ENCODE data around the gene FTO. TPM values are rescaled to one million over a fixed set of nuclear protein-coding genes. Genes with fewer than 3 reads are reported as not detected.

The FTO gene
- total RNA-seq, 2 donors from 2014 or later = 55.4 to 57.4 TPM

DNA sequence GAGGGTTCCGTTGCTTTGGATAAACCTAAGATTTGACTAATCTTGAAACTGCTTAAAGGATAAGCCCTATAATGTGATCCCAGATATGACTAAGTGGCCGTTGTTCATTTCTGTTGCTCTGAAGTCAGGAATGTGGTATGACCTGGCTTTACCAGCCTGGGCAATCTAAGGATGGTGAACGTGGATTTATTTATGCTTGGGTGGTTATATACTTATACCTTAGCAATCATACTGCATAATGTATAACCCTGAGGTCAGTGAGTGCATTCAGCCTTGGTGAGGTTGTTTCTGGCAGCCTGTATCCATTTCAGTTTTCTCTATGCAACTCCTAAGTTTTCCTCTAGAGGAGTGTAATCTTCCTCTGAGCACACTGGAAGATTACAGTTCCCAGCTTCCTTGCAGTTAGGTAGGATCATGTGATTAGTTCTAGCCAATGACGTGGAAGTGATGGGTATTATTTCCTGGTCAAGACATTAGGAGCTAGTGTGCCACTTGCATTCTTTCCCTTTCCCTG, 41.9 kb downstream of the FTO start:
- DNase-seq (ENCODE audit: low spot score) (no peak), ATAC-seq (peak in 1 of 2 donors; percentile 27)
- H3K4me3 Mint-ChIP-seq = no peak overlapping the region
- H3K27ac Mint-ChIP-seq = no peak overlapping the region
- H3K9me3 Mint-ChIP-seq = no peaks in the 10 kb centered on the region
- no peaks in the 10 kb centered on the region for H3K36me3 Mint-ChIP-seq
- no peaks in the 10 kb centered on the region for H3K27me3 Mint-ChIP-seq
- peaks cover 28 to 32% of the 10 kb centered on the region in 2 donors for H3K4me1 Mint-ChIP-seq (ENCODE audit: low read depth in 2 of 2)

DNA sequence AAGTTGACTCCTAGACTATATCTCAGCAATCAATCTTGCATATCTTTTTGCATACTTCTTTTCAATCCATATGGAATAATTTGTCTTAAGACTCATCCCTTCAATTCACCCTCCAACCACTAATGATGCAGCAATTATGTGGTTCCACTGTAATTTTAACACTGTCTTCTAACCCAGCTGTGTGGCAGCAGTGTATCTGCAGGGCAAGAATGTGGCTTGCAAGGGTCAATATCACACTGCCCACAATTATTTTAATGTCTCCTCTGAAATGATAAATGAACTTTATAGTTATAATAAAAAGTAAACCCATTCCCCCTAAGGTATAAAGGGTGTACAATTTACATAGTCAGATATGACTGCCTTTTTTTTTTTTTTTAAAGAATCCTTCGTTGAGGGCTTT, 48.6 kb downstream of the FTO start:
- Mint-ChIP-seq H3K4me3 (no peak overlapping the region), H3K27me3 (no peaks in the 10 kb centered on the region), H3K36me3 (no peaks in the 10 kb centered on the region), H3K4me1 (ENCODE audit: low read depth in 2 of 2) (peaks cover 0 to 5% of the 10 kb centered on the region in 2 donors), H3K27ac (no peak overlapping the region), H3K9me3 (no peaks in the 10 kb centered on the region)
- DNase-seq (ENCODE audit: low spot score) (no peak), ATAC-seq (no peak)

DNA sequence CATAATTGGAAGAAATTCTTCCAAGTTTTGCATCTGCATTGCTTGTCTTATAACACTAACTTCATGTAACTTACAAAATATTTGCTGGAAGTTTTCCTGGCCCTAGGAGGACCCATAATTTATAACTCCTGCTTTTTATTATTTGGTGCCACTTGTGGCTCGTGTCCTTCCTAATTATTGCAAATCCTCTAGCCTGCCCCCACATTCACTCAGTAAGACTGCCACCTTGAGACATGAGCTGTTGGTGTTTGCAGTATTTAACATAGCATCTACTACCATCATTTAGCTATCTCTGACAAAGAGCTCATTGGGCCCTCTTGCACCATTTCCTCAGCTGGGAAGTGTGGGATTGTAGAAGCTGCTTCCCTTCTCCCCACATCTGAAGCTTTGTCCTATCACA, 49.5 kb downstream of the FTO start:
- Mint-ChIP-seq H3K27me3 (no peaks in the 10 kb centered on the region), H3K27ac (no peak overlapping the region), H3K36me3 (no peaks in the 10 kb centered on the region), H3K4me3 (no peak overlapping the region), H3K9me3 (no peaks in the 10 kb centered on the region), H3K4me1 (ENCODE audit: low read depth in 2 of 2) (peaks cover 0 to 9% of the 10 kb centered on the region in 2 donors)
- DNase-seq (ENCODE audit: low spot score) (no peak), ATAC-seq (no peak)

DNA sequence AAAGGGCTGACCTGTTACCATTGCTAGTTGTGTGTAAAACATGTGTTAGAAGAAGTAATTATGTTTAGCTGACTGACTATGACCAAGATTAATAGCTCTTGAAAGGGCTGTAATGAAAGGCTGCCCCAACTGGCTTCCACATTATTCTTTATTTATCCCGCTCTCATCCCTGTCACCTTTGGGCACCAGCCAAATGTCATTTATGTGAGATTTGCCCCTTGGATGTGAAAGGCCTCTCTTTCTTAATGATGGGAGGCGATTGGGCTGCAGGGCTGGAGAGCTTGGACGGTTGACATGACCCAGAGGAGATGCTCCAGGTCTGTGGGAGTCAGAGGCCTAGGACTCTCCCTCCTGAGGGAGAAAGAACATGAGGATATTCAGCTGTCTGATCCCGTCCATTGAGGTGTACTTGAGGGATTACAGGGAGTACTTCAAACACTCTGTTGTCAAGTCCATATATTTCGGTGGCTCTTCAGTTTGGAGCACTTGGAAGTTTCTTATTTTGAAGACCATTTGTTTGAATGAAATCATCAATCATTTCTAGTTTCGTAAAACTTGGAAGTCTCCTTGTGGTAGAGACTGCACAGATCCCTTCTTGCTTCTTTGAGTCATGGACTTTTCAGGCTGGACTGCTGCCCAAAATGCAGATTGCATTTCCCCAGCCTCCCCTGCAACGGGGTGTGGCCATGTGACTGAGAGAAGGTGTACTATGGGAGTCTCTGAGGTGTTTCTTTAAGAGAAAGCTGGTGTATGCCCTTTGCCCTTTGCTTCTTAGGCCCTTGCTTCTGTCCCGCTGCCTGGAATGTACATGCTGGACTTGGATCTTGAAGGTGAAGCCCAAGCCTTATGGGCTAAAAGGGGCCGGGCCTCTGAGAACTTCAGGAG, 51.3 kb downstream of the FTO start:
- Mint-ChIP-seq H3K9me3 (no peaks in the 10 kb centered on the region), H3K27me3 (no peaks in the 10 kb centered on the region), H3K36me3 (no peaks in the 10 kb centered on the region), H3K27ac (no peak overlapping the region), H3K4me3 (no peak overlapping the region), H3K4me1 (ENCODE audit: low read depth in 2 of 2) (peaks cover 0 to 13% of the 10 kb centered on the region in 2 donors)
- DNase-seq (ENCODE audit: low spot score) = no peak
- ATAC-seq = no peak

DNA sequence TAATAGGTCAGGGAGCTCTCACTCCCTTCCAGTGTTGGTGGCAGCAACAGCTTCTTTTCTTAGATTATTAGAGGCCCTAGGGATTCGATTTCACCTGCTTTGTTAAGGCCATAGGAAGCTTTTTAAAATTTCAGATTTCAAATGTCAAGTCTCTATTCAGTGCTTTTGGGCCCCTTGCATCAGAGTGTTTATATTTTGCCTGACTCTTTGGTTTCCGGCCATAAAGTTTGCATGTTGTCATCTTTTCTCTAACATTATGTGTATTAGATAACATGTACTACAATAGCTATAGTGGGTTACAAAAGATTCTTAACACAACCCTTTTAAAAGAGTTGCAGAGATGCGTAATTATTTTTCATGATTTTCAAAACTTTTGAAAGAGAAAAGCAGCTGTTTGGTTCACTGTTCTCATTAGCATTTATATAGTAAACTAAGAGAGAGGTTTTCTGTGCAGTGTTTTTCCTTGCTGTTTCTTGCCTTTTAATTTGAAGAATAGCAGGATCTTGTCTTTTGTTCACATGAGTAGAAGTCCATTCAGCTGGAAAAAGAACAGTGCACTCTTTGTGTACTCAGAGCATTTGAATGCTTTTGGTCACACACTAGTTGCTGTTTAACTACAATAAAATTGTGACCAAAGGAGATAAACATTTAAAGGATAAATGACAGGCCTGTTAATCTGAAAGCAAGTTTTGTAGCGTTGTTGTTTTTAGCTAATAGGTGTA, 52.5 kb downstream of the FTO start:
- DNase-seq (ENCODE audit: low spot score) = no peak

DNA sequence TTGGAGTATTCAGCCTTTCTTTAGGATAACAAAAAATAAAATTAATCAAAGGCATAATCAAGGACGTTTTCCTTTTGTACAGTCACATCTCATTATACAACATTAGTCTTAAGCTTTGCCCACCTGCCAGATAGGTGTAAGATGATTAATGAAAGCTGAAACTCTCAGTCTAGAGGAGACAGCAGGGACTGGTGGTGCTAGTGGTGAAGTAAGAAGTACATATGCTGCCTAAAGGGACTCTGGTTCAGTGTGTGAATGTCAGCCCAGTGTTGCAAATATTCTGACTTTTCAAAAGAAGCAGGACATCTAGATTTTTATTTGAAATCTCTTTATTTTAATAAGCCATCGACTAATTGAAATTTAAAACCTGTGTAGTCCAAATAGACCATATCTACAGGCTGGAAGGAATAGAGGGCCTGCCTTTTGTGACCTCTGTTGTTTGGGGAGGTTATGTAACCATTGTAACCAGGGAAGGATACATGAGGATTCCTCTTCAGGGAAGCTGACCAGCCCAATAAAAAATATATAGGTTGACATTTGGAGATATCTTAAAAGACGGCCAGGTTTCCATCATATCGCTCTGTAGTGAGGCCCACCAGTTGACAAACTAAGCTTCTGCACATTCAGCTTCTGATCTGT, 54.1 kb downstream of the FTO start:
- Mint-ChIP-seq H3K36me3 (no peaks in the 10 kb centered on the region), H3K27ac (no peak overlapping the region), H3K9me3 (no peaks in the 10 kb centered on the region)

More for the DNA sequence above, 52.5 kb downstream of the FTO start:
- ATAC-seq = no peak
- Mint-ChIP-seq H3K27me3 (no peaks in the 10 kb centered on the region), H3K4me3 (no peak overlapping the region), H3K9me3 (no peaks in the 10 kb centered on the region), H3K27ac (no peak overlapping the region), H3K4me1 (ENCODE audit: low read depth in 2 of 2) (peaks cover 0 to 13% of the 10 kb centered on the region in 2 donors), H3K36me3 (no peaks in the 10 kb centered on the region)

DNA sequence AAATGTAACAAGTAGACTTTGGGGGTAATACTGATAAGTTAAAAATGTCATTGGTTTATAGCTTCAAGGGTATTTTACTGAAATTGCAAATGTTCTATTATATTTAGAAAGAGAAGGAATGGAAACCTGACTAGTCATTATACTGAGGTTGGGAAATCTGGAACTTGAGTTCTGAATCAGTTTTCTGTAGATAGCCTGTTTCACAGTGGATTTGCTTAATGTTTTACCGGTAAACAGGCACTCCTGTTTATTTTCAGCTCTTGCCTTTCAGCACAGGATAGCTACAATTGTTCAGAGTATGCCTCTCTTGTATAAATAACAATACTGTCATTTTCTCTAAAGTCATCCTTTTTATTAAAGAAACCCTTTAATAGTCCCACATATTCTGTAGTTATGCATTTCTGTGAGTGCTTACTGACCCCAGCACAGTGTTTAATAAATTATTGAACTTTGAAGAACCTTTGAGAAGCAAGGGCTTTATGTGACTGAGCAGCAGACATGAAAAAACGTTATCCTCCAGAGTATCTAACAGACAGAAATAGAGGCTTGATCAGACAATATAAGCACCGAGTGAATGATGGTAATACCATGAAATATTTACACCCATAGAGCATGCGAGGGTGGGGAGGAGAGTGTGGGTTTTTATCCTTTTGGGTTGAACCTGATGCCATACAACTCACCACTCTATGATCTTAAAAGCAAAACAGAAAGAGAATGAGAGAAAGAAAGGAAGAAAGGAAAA, 58.2 kb downstream of the FTO start:
- DNase-seq (ENCODE audit: low spot score) (no peak), ATAC-seq (no peak)
- H3K4me1 Mint-ChIP-seq (ENCODE audit: low read depth in 2 of 2) = peaks cover 11 to 22% of the 10 kb centered on the region in 2 donors
- H3K4me3 Mint-ChIP-seq = no peak overlapping the region
- H3K36me3 Mint-ChIP-seq = no peaks in the 10 kb centered on the region
- H3K9me3 Mint-ChIP-seq = no peaks in the 10 kb centered on the region
- no peak overlapping the region for H3K27ac Mint-ChIP-seq
- no peaks in the 10 kb centered on the region for H3K27me3 Mint-ChIP-seq

More for the DNA sequence above, 54.1 kb downstream of the FTO start:
- Mint-ChIP-seq H3K4me3 (no peak overlapping the region), H3K27me3 (no peaks in the 10 kb centered on the region), H3K4me1 (ENCODE audit: low read depth in 2 of 2) (peaks cover 5 to 16% of the 10 kb centered on the region in 2 donors)
- ATAC-seq (no peak), DNase-seq (ENCODE audit: low spot score) (no peak)

DNA sequence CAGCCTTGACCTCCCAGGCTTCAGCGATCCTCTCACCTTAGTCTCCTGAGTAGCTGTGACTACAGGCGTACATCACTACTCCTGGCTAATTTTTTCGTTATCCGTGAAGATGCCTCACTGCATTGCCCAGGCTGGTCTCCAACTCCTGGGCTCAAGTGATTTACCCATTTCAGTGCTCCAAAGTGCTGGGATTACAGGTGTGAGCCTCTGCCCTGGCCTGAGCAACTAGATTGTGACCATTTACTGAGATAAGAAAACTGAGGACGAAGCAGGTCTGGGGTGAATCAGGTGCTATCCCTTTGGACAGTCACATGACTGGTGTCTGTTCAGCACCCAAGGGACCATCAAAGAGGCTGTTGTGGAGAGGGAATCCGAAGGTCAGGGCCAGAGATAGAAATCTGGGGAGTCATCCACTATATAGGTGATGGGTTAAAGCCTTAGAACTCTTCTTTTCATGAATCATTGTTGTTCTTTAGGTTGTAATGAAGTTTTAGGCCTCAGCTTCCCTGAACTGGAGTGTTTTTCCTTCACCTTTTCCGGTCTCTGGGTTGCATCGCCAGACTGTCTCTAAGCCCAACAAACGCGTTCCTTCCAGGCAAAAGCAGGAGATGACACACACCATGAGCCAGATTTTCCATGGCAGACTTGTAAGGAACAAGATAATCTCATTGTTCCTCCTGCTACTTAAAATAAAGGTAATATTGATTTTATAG, 62.5 kb downstream of the FTO start:
- peaks cover 17 to 22% of the 10 kb centered on the region in 2 donors for H3K4me1 Mint-ChIP-seq (ENCODE audit: low read depth in 2 of 2)
- DNase-seq (ENCODE audit: low spot score) (no peak), ATAC-seq (no peak)
- H3K27ac Mint-ChIP-seq = no peak overlapping the region
- H3K4me3 Mint-ChIP-seq = no peak overlapping the region
- H3K27me3 Mint-ChIP-seq = no peaks in the 10 kb centered on the region
- H3K36me3 Mint-ChIP-seq = no peaks in the 10 kb centered on the region
- no peaks in the 10 kb centered on the region for H3K9me3 Mint-ChIP-seq

DNA sequence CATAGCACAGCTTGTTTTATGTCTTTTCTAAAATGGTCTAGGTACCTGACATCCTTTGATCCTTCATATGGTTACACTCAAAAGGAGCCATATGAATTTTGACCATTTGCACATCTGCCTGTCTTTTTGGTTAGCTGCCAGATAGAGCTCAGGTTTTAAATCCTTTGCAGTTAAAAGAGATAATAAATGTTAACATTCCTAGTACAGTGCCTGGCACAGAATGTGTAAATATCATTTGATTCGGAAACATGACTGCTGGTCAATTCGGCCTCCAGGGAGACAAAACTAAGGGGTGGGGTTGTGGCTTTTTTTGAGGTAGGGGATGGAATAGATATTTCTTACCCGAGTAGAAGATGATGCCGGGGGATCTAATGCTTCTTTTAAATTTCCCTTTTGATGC, 64.2 kb downstream of the FTO start:
- no peak for ATAC-seq
- no peak overlapping the region for H3K4me3 Mint-ChIP-seq
- H3K36me3 Mint-ChIP-seq = no peaks in the 10 kb centered on the region
- H3K27ac Mint-ChIP-seq = no peak overlapping the region
- no peak for DNase-seq (ENCODE audit: low spot score)
- H3K9me3 Mint-ChIP-seq = no peaks in the 10 kb centered on the region
- no peaks in the 10 kb centered on the region for H3K27me3 Mint-ChIP-seq
- H3K4me1 Mint-ChIP-seq (ENCODE audit: low read depth in 2 of 2) = peaks cover 13 to 17% of the 10 kb centered on the region in 2 donors

DNA sequence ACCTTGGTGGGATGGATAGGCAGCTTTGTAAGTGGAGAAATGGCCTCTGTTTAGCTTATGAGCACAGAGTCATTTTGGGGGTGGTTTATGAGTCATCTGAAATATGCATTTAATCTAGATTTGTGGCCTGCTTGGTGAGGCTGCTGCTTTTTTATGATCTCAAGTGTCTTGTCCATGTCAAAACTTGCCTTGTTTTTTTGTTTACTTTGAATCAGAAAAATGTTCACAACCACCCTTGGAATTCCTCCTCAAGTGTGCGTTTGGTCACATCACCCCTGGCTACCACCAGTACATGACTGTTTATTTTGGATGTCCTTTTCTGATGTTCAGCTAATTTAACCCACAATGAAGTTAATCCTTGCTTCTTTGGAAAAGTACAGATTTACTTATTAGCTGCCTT, 64.6 kb downstream of the FTO start:
- peak in 1 of 2 donors; percentile 61 for ATAC-seq
- Mint-ChIP-seq H3K27ac (no peak overlapping the region), H3K4me1 (ENCODE audit: low read depth in 2 of 2) (peaks cover 13 to 17% of the 10 kb centered on the region in 2 donors), H3K27me3 (no peaks in the 10 kb centered on the region), H3K9me3 (no peaks in the 10 kb centered on the region), H3K36me3 (no peaks in the 10 kb centered on the region), H3K4me3 (no peak overlapping the region)
- DNase-seq (ENCODE audit: low spot score) = no peak

DNA sequence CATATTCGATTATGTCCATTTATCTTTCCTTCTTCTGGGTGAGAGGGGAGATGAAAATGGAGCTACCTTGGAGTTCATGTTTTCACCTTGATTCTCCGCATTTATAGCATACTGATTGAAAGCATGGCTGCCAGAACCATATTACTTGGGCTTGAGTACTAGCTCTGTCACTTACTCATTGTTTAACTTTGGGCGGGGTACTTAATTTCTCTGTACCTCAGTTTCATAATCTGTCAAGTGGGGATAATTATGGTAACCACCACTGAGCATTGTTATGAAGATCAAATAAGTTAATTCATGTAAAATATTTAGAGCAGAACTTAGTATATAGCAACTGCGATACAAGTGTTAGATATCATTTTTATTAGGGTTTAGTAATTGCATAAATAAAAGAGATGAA, 65.2 kb downstream of the FTO start:
- Mint-ChIP-seq H3K36me3 (no peaks in the 10 kb centered on the region), H3K4me3 (no peak overlapping the region), H3K27ac (no peak overlapping the region), H3K27me3 (no peaks in the 10 kb centered on the region), H3K4me1 (ENCODE audit: low read depth in 2 of 2) (peaks cover 9 to 14% of the 10 kb centered on the region in 2 donors), H3K9me3 (no peaks in the 10 kb centered on the region)
- ATAC-seq (no peak), DNase-seq (ENCODE audit: low spot score) (no peak)

DNA sequence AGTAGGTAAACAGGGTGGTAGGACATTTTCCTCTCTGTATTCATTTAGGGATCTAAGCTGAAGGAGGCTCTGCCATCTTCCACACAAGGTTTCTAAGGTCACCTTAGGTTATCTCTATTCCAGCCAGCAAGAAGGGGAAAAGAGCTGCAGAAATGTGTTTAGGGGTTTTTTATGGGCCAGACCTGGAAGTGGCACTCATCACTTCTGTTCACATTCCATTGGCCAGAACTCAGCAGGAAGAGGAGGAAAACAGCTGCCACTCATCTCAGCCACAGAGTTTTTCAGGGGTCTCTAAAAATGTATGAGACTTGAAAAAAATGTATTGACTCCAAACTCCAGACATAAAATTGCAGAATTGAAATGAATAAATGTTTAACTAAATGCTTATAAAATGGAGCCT, 65.8 kb downstream of the FTO start:
- ATAC-seq (no peak), DNase-seq (ENCODE audit: low spot score) (no peak)
- Mint-ChIP-seq H3K4me3 (no peak overlapping the region), H3K9me3 (no peaks in the 10 kb centered on the region), H3K4me1 (ENCODE audit: low read depth in 2 of 2) (peaks cover 12 to 19% of the 10 kb centered on the region in 2 donors), H3K36me3 (no peaks in the 10 kb centered on the region), H3K27ac (no peak overlapping the region), H3K27me3 (no peaks in the 10 kb centered on the region)

DNA sequence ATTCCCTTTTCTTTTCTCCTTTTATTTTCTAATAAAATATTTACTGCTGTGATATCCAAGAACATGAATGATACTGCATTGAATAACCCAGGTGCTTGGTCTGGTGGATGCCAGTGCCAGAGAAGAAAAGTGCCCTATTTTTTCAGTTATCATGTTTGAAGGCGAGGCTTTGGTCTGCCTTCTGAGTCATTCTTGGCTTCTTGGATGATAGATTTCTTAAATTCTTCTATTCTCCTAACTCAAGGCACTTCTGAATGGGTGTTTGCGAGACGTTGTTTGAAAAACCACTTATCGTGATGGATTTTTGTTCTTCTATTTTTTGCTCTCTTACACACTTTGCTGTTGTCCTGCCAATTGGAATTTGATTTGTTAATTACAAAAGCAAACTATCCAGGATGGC, 66.7 kb downstream of the FTO start:
- Mint-ChIP-seq H3K27me3 (no peaks in the 10 kb centered on the region), H3K9me3 (no peaks in the 10 kb centered on the region), H3K36me3 (no peaks in the 10 kb centered on the region), H3K27ac (no peak overlapping the region), H3K4me1 (ENCODE audit: low read depth in 2 of 2) (peaks cover 18 to 27% of the 10 kb centered on the region in 2 donors), H3K4me3 (no peak overlapping the region)
- DNase-seq (ENCODE audit: low spot score) (no peak), ATAC-seq (no peak)

Measured in natural killer cell treated with Interleukin-12 subunit alpha and Interleukin-12 subunit beta and Interleukin-15 and Interleukin-18, amount 100 ng/mL, for 72 hours (primary cell).